ENCODE data around the gene UHMK1.

DNA sequence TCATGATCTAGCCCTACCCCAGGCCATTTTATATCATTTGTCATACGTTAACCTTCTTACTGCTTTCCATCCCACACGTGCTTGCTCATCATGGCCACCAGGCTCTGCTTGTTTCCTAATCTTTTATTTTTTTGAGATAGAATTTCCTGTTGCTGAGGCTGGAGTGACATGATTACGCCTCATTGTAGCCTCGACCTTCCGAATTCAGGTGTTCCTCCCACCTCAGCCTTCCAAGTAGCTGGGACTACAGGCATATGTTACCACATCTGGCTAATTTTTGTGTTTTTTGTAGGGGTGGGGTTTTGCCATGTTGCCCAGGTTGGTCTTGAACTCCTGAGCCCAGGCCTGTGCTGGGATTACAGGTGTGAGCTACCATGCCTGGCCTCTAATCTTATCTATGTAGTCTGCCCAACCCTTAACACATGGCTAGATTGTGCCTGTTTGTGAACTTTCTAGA is 67.2 kb downstream of the UHMK1 start:
- TF ChIP-seq, protein P1, sequence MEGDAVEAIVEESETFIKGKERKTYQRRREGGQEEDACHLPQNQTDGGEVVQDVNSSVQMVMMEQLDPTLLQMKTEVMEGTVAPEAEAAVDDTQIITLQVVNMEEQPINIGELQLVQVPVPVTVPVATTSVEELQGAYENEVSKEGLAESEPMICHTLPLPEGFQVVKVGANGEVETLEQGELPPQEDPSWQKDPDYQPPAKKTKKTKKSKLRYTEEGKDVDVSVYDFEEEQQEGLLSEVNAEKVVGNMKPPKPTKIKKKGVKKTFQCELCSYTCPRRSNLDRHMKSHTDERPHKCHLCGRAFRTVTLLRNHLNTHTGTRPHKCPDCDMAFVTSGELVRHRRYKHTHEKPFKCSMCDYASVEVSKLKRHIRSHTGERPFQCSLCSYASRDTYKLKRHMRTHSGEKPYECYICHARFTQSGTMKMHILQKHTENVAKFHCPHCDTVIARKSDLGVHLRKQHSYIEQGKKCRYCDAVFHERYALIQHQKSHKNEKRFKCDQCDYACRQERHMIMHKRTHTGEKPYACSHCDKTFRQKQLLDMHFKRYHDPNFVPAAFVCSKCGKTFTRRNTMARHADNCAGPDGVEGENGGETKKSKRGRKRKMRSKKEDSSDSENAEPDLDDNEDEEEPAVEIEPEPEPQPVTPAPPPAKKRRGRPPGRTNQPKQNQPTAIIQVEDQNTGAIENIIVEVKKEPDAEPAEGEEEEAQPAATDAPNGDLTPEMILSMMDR (IDR thresholded peaks at IDR 0.05; ENCODE audit: low read depth, low read length) = no peak
- TF ChIP-seq POLR2A (IDR thresholded peaks at IDR 0.05; ENCODE audit: extremely low read depth, insufficient read length) (no peak), MYC (IDR thresholded peaks at IDR 0.05; ENCODE audit: low read depth, low read length) (no peak)
- TF ChIP-seq, protein P2, sequence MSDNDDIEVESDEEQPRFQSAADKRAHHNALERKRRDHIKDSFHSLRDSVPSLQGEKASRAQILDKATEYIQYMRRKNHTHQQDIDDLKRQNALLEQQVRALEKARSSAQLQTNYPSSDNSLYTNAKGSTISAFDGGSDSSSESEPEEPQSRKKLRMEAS (IDR thresholded peaks at IDR 0.05; ENCODE audit: low read depth, low read length) = no peak
